GM10266 (cell line): ENCODE results near the gene SHISA9.
A peak's percentile ranks its signal among the peaks of the same experiment; 100 is the strongest.

Experiments used
- DNase-seq: peaks from one replicate; pipeline ENCODE4 v3.0.0; 2012; ENCODE audit errors: extremely low spot score
- TF ChIP-seq, protein P1 (sequence below): IDR thresholded peaks from 2 replicates; pipeline ENCODE4 v1.5.1; 2012; ENCODE audit warnings: mild to moderate bottlenecking, low read depth; ENCODE audit not compliant: control insufficient read depth, insufficient read depth; ENCODE audit errors: missing control alignments

SHISA9 gene

DNA sequence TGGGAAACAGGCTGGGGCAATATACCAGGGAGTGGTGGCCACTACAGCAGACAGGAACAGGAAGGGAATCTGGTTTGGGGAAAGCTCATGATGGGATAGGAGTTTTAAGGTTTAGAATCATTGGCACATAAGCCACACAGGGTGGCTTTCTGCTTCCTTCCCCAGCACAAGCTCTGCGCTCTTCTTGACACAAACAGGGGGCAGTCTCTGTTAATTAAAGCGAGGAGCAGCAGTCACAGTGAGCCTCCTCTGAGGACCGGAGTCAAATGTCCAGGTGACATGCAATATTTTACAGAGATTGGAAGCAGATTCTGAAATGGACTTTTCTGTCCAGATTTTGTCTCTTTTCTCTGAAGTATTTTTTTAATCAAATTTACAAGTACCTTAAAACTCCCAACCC is 2.8 kb upstream of the SHISA9 start:
- TF ChIP-seq, protein P1, sequence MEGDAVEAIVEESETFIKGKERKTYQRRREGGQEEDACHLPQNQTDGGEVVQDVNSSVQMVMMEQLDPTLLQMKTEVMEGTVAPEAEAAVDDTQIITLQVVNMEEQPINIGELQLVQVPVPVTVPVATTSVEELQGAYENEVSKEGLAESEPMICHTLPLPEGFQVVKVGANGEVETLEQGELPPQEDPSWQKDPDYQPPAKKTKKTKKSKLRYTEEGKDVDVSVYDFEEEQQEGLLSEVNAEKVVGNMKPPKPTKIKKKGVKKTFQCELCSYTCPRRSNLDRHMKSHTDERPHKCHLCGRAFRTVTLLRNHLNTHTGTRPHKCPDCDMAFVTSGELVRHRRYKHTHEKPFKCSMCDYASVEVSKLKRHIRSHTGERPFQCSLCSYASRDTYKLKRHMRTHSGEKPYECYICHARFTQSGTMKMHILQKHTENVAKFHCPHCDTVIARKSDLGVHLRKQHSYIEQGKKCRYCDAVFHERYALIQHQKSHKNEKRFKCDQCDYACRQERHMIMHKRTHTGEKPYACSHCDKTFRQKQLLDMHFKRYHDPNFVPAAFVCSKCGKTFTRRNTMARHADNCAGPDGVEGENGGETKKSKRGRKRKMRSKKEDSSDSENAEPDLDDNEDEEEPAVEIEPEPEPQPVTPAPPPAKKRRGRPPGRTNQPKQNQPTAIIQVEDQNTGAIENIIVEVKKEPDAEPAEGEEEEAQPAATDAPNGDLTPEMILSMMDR = peak; percentile 19
- no peak for DNase-seq

DNA sequence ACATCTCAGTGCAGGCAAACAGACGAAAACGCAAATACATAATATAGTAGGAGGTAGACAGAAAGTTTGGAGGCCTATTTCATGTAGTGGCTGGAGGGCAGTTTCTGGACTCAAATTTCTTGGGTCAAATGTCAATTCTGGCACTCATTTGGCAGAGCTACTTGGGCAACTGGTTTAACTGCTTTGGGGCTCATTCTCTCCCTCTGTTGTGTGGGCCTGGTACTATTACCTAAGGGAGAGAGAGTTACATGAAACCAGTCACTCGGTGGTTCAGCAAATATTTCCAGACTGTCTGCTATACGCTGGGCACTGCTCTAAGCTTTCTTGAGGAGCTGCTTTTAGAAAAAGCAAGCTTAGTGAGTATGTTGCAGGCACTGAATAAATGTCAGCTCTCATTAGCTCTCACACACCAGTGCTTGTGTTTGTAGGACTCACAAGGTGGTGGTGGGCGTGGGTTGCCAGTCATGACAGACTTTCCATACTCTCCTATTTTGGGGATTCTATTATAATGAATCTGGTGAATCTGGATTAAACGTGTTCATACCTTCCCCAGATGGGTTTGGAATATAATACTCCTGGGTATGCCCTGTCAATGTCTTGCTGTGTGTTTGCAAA is 1.8 kb upstream of the SHISA9 start:
- TF ChIP-seq, protein P1 = no peak
- no peak for DNase-seq

- DNase-seq = no peak
- TF ChIP-seq, protein P1 = no peak
Observed at GRCh38 chr16:12900156-12900555, 1.2 kb upstream of the SHISA9 start.

GRCh38 chr16:12900599-12901203 is 697 bp upstream of the SHISA9 start:
- no peak for DNase-seq
- TF ChIP-seq, protein P1 = no peak

GRCh38 chr16:12901204-12901596 is 198 bp upstream of the SHISA9 start:
- TF ChIP-seq, protein P1 = no peak
- DNase-seq = no peak

- TF ChIP-seq, protein P1 = no peak
- no peak for DNase-seq
Observed at GRCh38 chr16:12902511-12903372, 1.3 kb downstream of the SHISA9 start.
